HepG2 (cell line): ENCODE measurements around the gene OR8D4. TPM values are rescaled to one million over a fixed set of nuclear protein-coding genes. Genes with fewer than 3 reads are reported as not detected.
"Not testable (repeated sequence)": the region's sequence is repeated elsewhere in the genome, so short reads cannot be mapped to it uniquely, and the experiment has no call there.

Experiments used
- ATAC-seq: fragments of 200-7000 bp; cut with Tn5 transposase; 3 replicates; pipeline ENCODE4 v1.9.1; 2020; ENCODE audit warnings: mild to moderate bottlenecking, moderate library complexity
- BruUV-seq: library from RNA; stranded (reverse); fragments of 400-500 nt; replicated peaks from 2 replicates; lab custom pipeline; 2021; lab: Mats Ljungman, UMichigan
- CTCF ChIA-PET: fragments of 300-600 bp; formaldehyde crosslinking; extraction: SDS; loops from one replicate; lab custom pipeline; 2021; ENCODE audit warnings: low total read pairs, inconsistent platforms, low intra/inter-chr PET ratio; lab: Yijun Ruan, JAX
- POLR2A ChIA-PET: fragments of 350-600 bp; sonication (Branson Sonifier 250); formaldehyde crosslinking; loops from one replicate; lab custom pipeline; 2020; ENCODE audit warnings: antibody characterized with exemption, inconsistent platforms; lab: Yijun Ruan, JAX
- DNase-seq: peaks from one replicate; pipeline ENCODE4 v3.0.0-alpha.2; 2015; ENCODE audit warnings: low spot score
- FAIRE-seq: peaks from 3 replicates; lab custom pipeline; 2011; peaks lifted over from hg19 to GRCh38; lab: Jason Lieb, UNC
- H2AFZ ChIP-seq: one replicate; pipeline ENCODE4 v1.6.1; 2011; ENCODE audit warnings: low read length, inconsistent platforms
- H3K27ac ChIP-seq: fragments of 300-600 bp; 3 replicates; pipeline ENCODE4 v1.8.0; 2011; ENCODE audit warnings: mixed run types, mild to moderate bottlenecking, mixed read lengths, low read length, inconsistent platforms; ENCODE audit not compliant: insufficient read depth; ENCODE audit errors: extremely low read length
- H3K27me3 ChIP-seq, 2 experiments: fragments of 200-600 bp in 1 of 2; 2 replicates in 1 of 2; 3 replicates in 1 of 2; pipeline versions ENCODE4 v1.6.0 to v1.8.0; 2011; ENCODE audit warnings: low read length in 2 of 2, mild to moderate bottlenecking in 2 of 2, moderate library complexity in 2 of 2, inconsistent platforms in 1 of 2; ENCODE audit not compliant: insufficient read depth in 2 of 2, control insufficient read depth in 1 of 2
- H3K36me3 ChIP-seq, 2 experiments: fragments of 200-600 bp in 1 of 2; replicated peaks in 1 of 2; 2 replicates in 1 of 2; 3 replicates in 1 of 2; pipeline versions ENCODE4 v1.5.1 to v1.8.0; 2011; ENCODE audit warnings: low read length in 2 of 2, inconsistent platforms in 1 of 2; ENCODE audit not compliant: insufficient read depth in 2 of 2, control insufficient read depth in 1 of 2
- H3K4me1 ChIP-seq: 2 replicates; pipeline ENCODE4 v1.5.1; 2012; ENCODE audit warnings: low read length, inconsistent platforms; ENCODE audit not compliant: insufficient read depth
- H3K4me2 ChIP-seq: 2 replicates; pipeline ENCODE4 v1.6.0; 2011; ENCODE audit warnings: low read depth, low read length, inconsistent platforms
- H3K4me3 ChIP-seq, 3 experiments: fragments of 200-600 bp in 1 of 3; sonication (generic), shearing (Covaris generic) in 1 of 3; replicated peaks in 1 of 3; 2 replicates each; pipeline ENCODE4 v1.5.1; 2011 to 2016; ENCODE audit warnings: low read length in 3 of 3, inconsistent platforms in 2 of 3, low read depth in 2 of 3, mild to moderate bottlenecking in 2 of 3, control low read depth in 1 of 3, mixed read lengths in 1 of 3; ENCODE audit not compliant: insufficient read depth in 1 of 3
- H3K79me2 ChIP-seq: one replicate; pipeline ENCODE4 v1.6.1; 2011; ENCODE audit warnings: low read length, inconsistent platforms; ENCODE audit not compliant: insufficient read depth
- H3K9ac ChIP-seq: 2 replicates; pipeline ENCODE4 v1.6.0; 2011; ENCODE audit warnings: mild to moderate bottlenecking, low read depth, low read length, inconsistent platforms; ENCODE audit not compliant: insufficient read depth
- H3K9me3 ChIP-seq: 2 replicates; pipeline ENCODE4 v1.5.1; 2012; ENCODE audit warnings: mild to moderate bottlenecking, low read length
- H4K20me1 ChIP-seq: 2 replicates; pipeline ENCODE4 v1.6.0; 2011; ENCODE audit warnings: inconsistent platforms, mild to moderate bottlenecking, low read length, moderate library complexity; ENCODE audit not compliant: insufficient read depth
- BRF2 ChIP-seq: sonication (generic); formaldehyde crosslinking; IDR thresholded peaks from 2 replicates; pipeline ENCODE4 v1.8.1; 2022; ENCODE audit warnings: mild to moderate bottlenecking, missing genetic modification reagents
- IRX3 ChIP-seq: sonication (generic); formaldehyde crosslinking; IDR thresholded peaks from 2 replicates; pipeline ENCODE4 v1.8.1; 2023; ENCODE audit warnings: mild to moderate bottlenecking, low read depth, missing genetic modification reagents, borderline replicate concordance
- KAT8 ChIP-seq: IDR thresholded peaks from 2 replicates; pipeline ENCODE4 v1.6.1; 2016; ENCODE audit warnings: missing genetic modification reagents, missing compliant biosample characterization
- MEF2D ChIP-seq: sonication (generic); formaldehyde crosslinking; IDR thresholded peaks from 2 replicates; pipeline ENCODE4 v1.5.1; 2020; ENCODE audit warnings: mild to moderate bottlenecking, missing genetic modification reagents
- NR2F2 ChIP-seq: IDR thresholded peaks from 2 replicates; pipeline ENCODE4 v1.6.1; 2012; ENCODE audit warnings: low read depth, inconsistent platforms, borderline replicate concordance
- TRAFD1 ChIP-seq: sonication (generic); formaldehyde crosslinking; IDR thresholded peaks from 2 replicates; pipeline ENCODE4 v1.5.1; 2020; ENCODE audit warnings: missing genetic modification reagents, mild to moderate bottlenecking, borderline replicate concordance
- ZNF101 ChIP-seq: sonication (generic); formaldehyde crosslinking; IDR thresholded peaks from 2 replicates; pipeline ENCODE4 v1.4.0; 2020; ENCODE audit warnings: mild to moderate bottlenecking, low read depth, missing genetic modification reagents, borderline replicate concordance
- ZNF672 ChIP-seq: sonication (generic); formaldehyde crosslinking; IDR thresholded peaks from 2 replicates; pipeline ENCODE4 v1.8.1; 2022; ENCODE audit warnings: missing genetic modification reagents
- WGBS: methylation state at CpG from one replicate; pipeline ENCODE4 v1.1.6; 2017; ENCODE audit warnings: low lambda C conversion rate; 5-methylcytosine and 5-hydroxymethylcytosine counted together
- in situ Hi-C: cut with HindIII; loops from 2 replicates; pipeline ENCODE4 v1.10.0; 2017; ENCODE audit warnings: low pct_unique_long_range_greater_than_20kb; ENCODE audit not compliant: extremely low pct_ligation_motif_present
- intact Hi-C: fragments of 100-400 bp; cut with micrococcal nuclease; formaldehyde crosslinking; loops from one replicate; pipeline ENCODE4 v1.10.0; 2022; ENCODE audit not compliant: unreplicated experiment
- polyA plus RNA-seq, 8 experiments: library from polyadenylated mRNA; depleted of rRNA in 3 of 8; stranded (reverse) in 7 of 8; unstranded in 1 of 8; fragments of >200 nt; fragmentation: Illumina TruSeq in 4 of 8; extraction: Trizol in 4 of 8; gene quantifications; 2 replicates each; pipeline versions ENCODE4 v1.2.1 to v1.2.3, GENCODE V29; 2011 to 2016; ENCODE audit warnings: low read depth in 4 of 8, missing spikeins in 1 of 8, mixed read lengths in 1 of 8; ENCODE audit not compliant: insufficient read depth in 1 of 8
- total RNA-seq, 5 experiments: library from RNA; depleted of rRNA; stranded (reverse); fragments of >200 nt; fragmentation: Illumina TruSeq; extraction: Trizol; gene quantifications; 2 replicates each; pipeline ENCODE4 v1.2.3, GENCODE V29; 2016; ENCODE audit warnings: low read depth in 1 of 5

Gene OR8D4
- total and polyA plus RNA-seq, 2 of the 13 experiments (the other 11 are each of a cell fraction or from before 2014, with no cell fraction given): not detected

GRCh38 chr11:123859731-123860130 lies 42.2 kb upstream of the OR8D4 start:
- TF ChIP-seq MEF2D (no peak), KAT8 (CRISPR knock-in tag) (no peak), ZNF101 (CRISPR knock-in tag) (no peak), ZNF672 (CRISPR knock-in tag) (no peak), NR2F2 (no peak), IRX3 (CRISPR knock-in tag) (no peak), BRF2 (no peak), TRAFD1 (CRISPR knock-in tag) (no peak)
- no TSS peak for BruUV-seq
- H3K79me2 ChIP-seq: no peaks in the 10 kb centered on the region
- H3K27ac ChIP-seq: no peak overlapping the region
- FAIRE-seq (no peak), DNase-seq (no peak), ATAC-seq (no peak)
- no peak overlapping the region for H2AFZ ChIP-seq
- in situ Hi-C loops (no loop called here), intact Hi-C loops (no loop called here)
- no peak overlapping the region for H3K4me3 ChIP-seq
- H3K36me3 ChIP-seq: no peaks in the 10 kb centered on the region
- 0% methylated on average over 2 of the region's 2 CpGs for WGBS
- no peaks in the 10 kb centered on the region for H4K20me1 ChIP-seq
- H3K9me3 ChIP-seq: no peaks in the 10 kb centered on the region
- ChIA-PET CTCF (no interaction called here), POLR2A (no interaction called here)
- H3K9ac ChIP-seq: no peak overlapping the region
- no peaks in the 10 kb centered on the region for H3K4me1 ChIP-seq
- no peak overlapping the region for H3K4me2 ChIP-seq
- no peaks in the 10 kb centered on the region for H3K27me3 ChIP-seq

GRCh38 chr11:123865293-123865692 lies 36.7 kb upstream of the OR8D4 start:
- H3K27ac ChIP-seq, H3K4me3 ChIP-seq, H3K27me3 ChIP-seq, CTCF ChIA-PET, H3K4me1 ChIP-seq, H3K9ac ChIP-seq, DNase-seq, FAIRE-seq, intact Hi-C loops, H3K79me2 ChIP-seq, H3K4me2 ChIP-seq, H3K9me3 ChIP-seq, H3K36me3 ChIP-seq, BruUV-seq, POLR2A ChIA-PET, H4K20me1 ChIP-seq, in situ Hi-C loops, ATAC-seq, H2AFZ ChIP-seq: not testable (repeated sequence)
- WGBS: 14% methylated on average over 7 of the region's 7 CpGs

- H4K20me1 ChIP-seq, H3K4me3 ChIP-seq, H3K27ac ChIP-seq, H3K4me2 ChIP-seq, DNase-seq, CTCF ChIA-PET, H3K4me1 ChIP-seq, BruUV-seq, FAIRE-seq, ATAC-seq, H3K9ac ChIP-seq, H3K9me3 ChIP-seq, H2AFZ ChIP-seq, in situ Hi-C loops, H3K36me3 ChIP-seq, H3K27me3 ChIP-seq, H3K79me2 ChIP-seq, intact Hi-C loops, POLR2A ChIA-PET: not testable (repeated sequence)
- WGBS: 22% methylated on average over 9 of the region's 9 CpGs
Observed at GRCh38 chr11:123867795-123868194, 34.2 kb upstream of the OR8D4 start.
